ENCODE measurements around the gene DDA1. TPM values are rescaled to one million over a fixed set of nuclear protein-coding genes. Genes with fewer than 3 reads are reported as not detected.
A peak's percentile ranks its signal among the peaks of the same experiment; 100 is the strongest.
"Not testable (repeated sequence)": the region's sequence is repeated elsewhere in the genome, so short reads cannot be mapped to it uniquely, and the experiment has no call there.

Gene DDA1
- total RNA-seq, 2 experiments from 2014 or later: 37.2 to 37.5 TPM

DNA sequence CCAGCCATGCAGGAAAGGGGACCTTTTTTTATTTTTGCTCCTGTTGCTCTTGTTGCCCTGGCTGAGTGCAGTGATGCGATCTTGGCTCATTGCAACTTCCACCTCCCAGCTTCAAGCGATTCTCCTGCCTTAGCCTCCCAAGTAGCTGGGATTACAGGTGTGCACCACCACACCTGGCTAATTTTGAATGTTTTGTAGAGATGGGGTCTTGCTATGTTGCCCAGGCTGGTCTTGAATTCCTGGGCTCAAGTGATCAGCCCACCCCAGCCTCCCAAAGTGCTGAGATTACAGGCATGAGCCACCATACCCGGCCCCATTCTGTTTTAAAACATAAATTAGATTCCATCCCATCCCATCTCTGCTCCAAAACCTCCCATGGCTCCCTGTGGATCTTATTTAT, 34.5 kb upstream of the DDA1 start:
- intact Hi-C loops (cut with micrococcal nuclease); DNase-seq; H3K27ac Mint-ChIP-seq; H3K4me3 Mint-ChIP-seq; H3K27me3 Mint-ChIP-seq; POLR2A ChIA-PET; H3K4me1 Mint-ChIP-seq (ENCODE audit: low read depth); H3K9me3 Mint-ChIP-seq; CTCF ChIA-PET: not testable (repeated sequence)
- H3K36me3 Mint-ChIP-seq: peaks cover 29% of the 10 kb centered on the region

- Mint-ChIP-seq H3K4me3 (no peak overlapping the region), H3K27me3 (no peaks in the 10 kb centered on the region), H3K36me3 (peaks cover 26% of the 10 kb centered on the region), H3K9me3 (no peaks in the 10 kb centered on the region), H3K27ac (no peak overlapping the region), H3K4me1 (ENCODE audit: low read depth) (no peaks in the 10 kb centered on the region)
- ChIA-PET CTCF (no interaction called here), POLR2A (no interaction called here)
- intact Hi-C loops (cut with micrococcal nuclease): no loop called here
- no peak for DNase-seq
Observed at GRCh38 chr19:17275441-17276175, 33.8 kb upstream of the DDA1 start.

GRCh38 chr19:17279436-17279835, 29.9 kb upstream of the DDA1 start:
- peaks cover 18% of the 10 kb centered on the region for H3K36me3 Mint-ChIP-seq
- POLR2A ChIA-PET: interaction anchor here (0.5 to 3.6 kb wide), 3 partner anchors 12 to 96 kb away, joined by 3 to 13 read pairs (median 3); partner anchors contain the start of genes BABAM1 and USHBP1
- no peak overlapping the region for H3K27ac Mint-ChIP-seq

DNA sequence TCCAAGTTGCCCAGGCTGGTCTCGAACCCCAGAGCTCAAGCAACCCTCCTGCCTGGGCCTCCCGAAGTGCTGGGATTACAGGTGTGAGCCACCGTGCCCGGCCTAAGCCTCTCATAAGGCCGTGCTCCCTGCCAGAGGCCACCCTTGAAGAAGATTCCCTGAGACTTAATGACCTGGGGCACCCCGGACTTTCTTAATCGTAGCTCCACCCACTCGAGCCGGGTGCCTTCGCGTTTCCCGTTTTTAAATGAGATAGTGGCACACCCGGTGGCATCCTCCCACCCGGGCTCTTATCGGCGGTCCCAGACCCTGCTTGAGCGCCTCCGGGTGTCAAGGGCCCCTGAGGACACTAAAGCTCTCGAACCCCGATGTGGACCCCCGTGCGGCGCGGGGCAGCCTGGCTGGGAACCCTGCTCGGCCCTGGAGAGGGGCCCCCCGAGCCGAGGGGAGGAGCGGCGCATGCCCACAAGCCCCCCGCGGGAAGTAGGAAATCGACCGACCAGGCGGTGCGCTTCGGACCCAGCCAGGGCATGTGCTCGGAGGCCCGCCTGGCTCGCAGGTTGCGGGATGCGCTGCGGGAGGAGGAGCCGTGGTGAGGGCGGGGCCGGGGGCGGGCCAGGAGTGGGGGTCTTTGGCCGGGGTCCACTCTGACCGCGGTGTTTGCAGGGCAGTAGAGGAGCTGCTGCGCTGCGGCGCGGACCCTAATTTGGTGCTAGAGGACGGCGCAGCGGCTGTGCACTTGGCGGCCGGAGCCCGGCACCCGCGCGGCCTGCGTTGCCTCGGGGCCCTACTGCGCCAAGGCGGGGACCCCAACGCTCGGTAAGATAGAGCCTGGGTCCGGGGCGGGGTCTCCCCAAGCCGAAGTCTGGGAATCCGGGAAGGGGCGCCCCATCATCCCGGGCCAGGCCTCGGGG, 27.7 kb upstream of the DDA1 start, which contains the start of gene ANKLE1:
Gene ANKLE1 (plus strand): TSS at position 511 of the 914 bp plus-strand sequence. CDS start 20 bp downstream, at position 531.
- H3K36me3 Mint-ChIP-seq: peaks cover 7% of the 10 kb centered on the region
- ChIA-PET CTCF (interaction anchor here (0.6 to 5.4 kb wide), 19 partner anchors 10 to 509 kb away, joined by 3 to 85 read pairs (median 4); partner anchors contain the start of genes BABAM1, DDA1, MRPL34 and USHBP1), POLR2A (interaction anchor here (0.6 to 3.6 kb wide), 4 partner anchors 14 to 205 kb away, joined by 3 to 13 read pairs (median 3); partner anchors contain the start of gene BABAM1)
- peak; percentile 64 for DNase-seq
- no peak within 1 kb of the TSS for H3K27ac Mint-ChIP-seq
- no peaks in the 10 kb centered on the region for H3K27me3 Mint-ChIP-seq
- intact Hi-C loops (cut with micrococcal nuclease): loop anchor here (1.0 to 5.0 kb wide), 4 partner anchors 20 to 509 kb away; no protein-coding TSS in a partner anchor
- peaks cover 3% of the 10 kb centered on the region for H3K4me1 Mint-ChIP-seq (ENCODE audit: low read depth)
- peak within 1 kb of the TSS; percentile 87 for H3K4me3 Mint-ChIP-seq
- H3K9me3 Mint-ChIP-seq: no peaks in the 10 kb centered on the region

More at GRCh38 chr19:17279436-17279835, 29.9 kb upstream of the DDA1 start:
- CTCF ChIA-PET: interaction anchor here (0.9 to 5.4 kb wide), 3 partner anchors 20 to 74 kb away, joined by 3 to 85 read pairs (median 3); partner anchors contain the start of gene DDA1
- H3K4me3 Mint-ChIP-seq: no peak overlapping the region
- intact Hi-C loops (cut with micrococcal nuclease): no loop called here
- no peak for DNase-seq
- peaks cover 3% of the 10 kb centered on the region for H3K4me1 Mint-ChIP-seq (ENCODE audit: low read depth)
- H3K27me3 Mint-ChIP-seq: no peaks in the 10 kb centered on the region
- H3K9me3 Mint-ChIP-seq: no peaks in the 10 kb centered on the region

GRCh38 chr19:17282488-17283125, 26.8 kb upstream of the DDA1 start:
- H3K27ac Mint-ChIP-seq: no peak overlapping the region
- ChIA-PET CTCF (interaction anchor here (0.6 to 5.4 kb wide), 17 partner anchors 10 to 510 kb away, joined by 3 to 85 read pairs (median 5); partner anchors contain the start of genes BABAM1, DDA1, MRPL34 and USHBP1), POLR2A (interaction anchor here (0.6 to 3.6 kb wide), 4 partner anchors 15 to 57 kb away, joined by 3 to 13 read pairs (median 4); partner anchors contain the start of genes BABAM1 and OCEL1)
- peaks cover 4% of the 10 kb centered on the region for H3K36me3 Mint-ChIP-seq
- DNase-seq: peak; percentile 88
- intact Hi-C loops (cut with micrococcal nuclease): loop anchor here (1.0 to 5.0 kb wide), 4 partner anchors 21 to 510 kb away; no protein-coding TSS in a partner anchor
- H3K9me3 Mint-ChIP-seq: no peaks in the 10 kb centered on the region
- H3K27me3 Mint-ChIP-seq: no peaks in the 10 kb centered on the region
- peak overlapping the region; percentile 87 for H3K4me3 Mint-ChIP-seq
- peaks cover 3% of the 10 kb centered on the region for H3K4me1 Mint-ChIP-seq (ENCODE audit: low read depth)

- DNase-seq: no peak
- Mint-ChIP-seq H3K27me3 (no peaks in the 10 kb centered on the region), H3K9me3 (no peaks in the 10 kb centered on the region), H3K4me3 (no peak overlapping the region), H3K36me3 (peaks cover 3% of the 10 kb centered on the region), H3K4me1 (ENCODE audit: low read depth) (peaks cover 3% of the 10 kb centered on the region), H3K27ac (no peak overlapping the region)
- POLR2A ChIA-PET: interaction anchor here (1.4 kb wide), 1 partner anchor 57 kb away, joined by 5 read pairs; the partner anchor contains the start of gene OCEL1
- CTCF ChIA-PET: interaction anchor here (0.9 to 5.4 kb wide), 10 partner anchors 9 to 511 kb away, joined by 3 to 85 read pairs (median 4); partner anchors contain the start of genes ABHD8 and BABAM1
- intact Hi-C loops (cut with micrococcal nuclease): loop anchor here (2.0 to 5.0 kb wide), 2 partner anchors 217 to 511 kb away; no protein-coding TSS in a partner anchor
Observed at GRCh38 chr19:17283504-17283996, 25.8 kb upstream of the DDA1 start.

- H3K27me3 Mint-ChIP-seq: peaks cover 3% of the 10 kb centered on the region
- H3K4me1 Mint-ChIP-seq (ENCODE audit: low read depth): peaks cover 3% of the 10 kb centered on the region
- ChIA-PET POLR2A (no interaction called here), CTCF (interaction anchor here (1.0 to 1.5 kb wide), 2 partner anchors 216 to 513 kb away, joined by 3 read pairs; no protein-coding TSS in a partner anchor)
- H3K36me3 Mint-ChIP-seq: peaks cover 3% of the 10 kb centered on the region
- no peak overlapping the region for H3K27ac Mint-ChIP-seq
- DNase-seq: no peak
- no peak overlapping the region for H3K4me3 Mint-ChIP-seq
- H3K9me3 Mint-ChIP-seq: no peaks in the 10 kb centered on the region
- intact Hi-C loops (cut with micrococcal nuclease): no loop called here
Observed at GRCh38 chr19:17285415-17286135, 23.8 kb upstream of the DDA1 start.

DNA sequence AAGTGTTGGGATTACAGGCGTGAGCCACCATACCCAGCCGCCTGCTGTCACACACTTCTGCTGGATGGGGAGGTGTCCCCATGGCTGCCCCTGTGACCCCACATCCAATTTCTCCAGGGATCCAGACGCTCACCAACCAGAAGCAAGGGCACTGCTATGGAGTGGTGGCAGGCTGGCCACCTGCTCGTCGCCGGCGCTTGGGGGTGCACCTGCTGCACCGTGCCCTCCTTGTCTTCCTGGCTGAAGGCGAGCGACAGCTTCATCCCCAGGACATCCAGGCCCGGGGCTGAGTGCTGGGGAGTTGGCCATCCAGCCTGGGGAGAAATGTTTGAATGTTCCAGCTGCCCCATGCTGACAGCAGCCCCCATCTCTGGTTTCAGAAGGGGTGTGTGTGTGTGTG, 23.1 kb upstream of the DDA1 start:
- intact Hi-C loops (cut with micrococcal nuclease): no loop called here
- no peak overlapping the region for H3K4me3 Mint-ChIP-seq
- POLR2A ChIA-PET: no interaction called here
- CTCF ChIA-PET: no interaction called here
- peaks cover 3% of the 10 kb centered on the region for H3K36me3 Mint-ChIP-seq
- DNase-seq: no peak
- H3K4me1 Mint-ChIP-seq (ENCODE audit: low read depth): peaks cover 3% of the 10 kb centered on the region
- H3K9me3 Mint-ChIP-seq: no peaks in the 10 kb centered on the region
- no peak overlapping the region for H3K27ac Mint-ChIP-seq
- peaks cover 3% of the 10 kb centered on the region for H3K27me3 Mint-ChIP-seq

GRCh38 chr19:17286752-17287151, 22.6 kb upstream of the DDA1 start:
- Mint-ChIP-seq H3K4me1 (ENCODE audit: low read depth) (peaks cover 4% of the 10 kb centered on the region), H3K9me3 (no peaks in the 10 kb centered on the region), H3K36me3 (peaks cover 3% of the 10 kb centered on the region), H3K27ac (no peak overlapping the region), H3K4me3 (no peak overlapping the region), H3K27me3 (peaks cover 3% of the 10 kb centered on the region)
- CTCF ChIA-PET: interaction anchor here (0.6 kb wide), 1 partner anchor 26 kb away, joined by 3 read pairs; no protein-coding TSS in a partner anchor
- DNase-seq: no peak
- POLR2A ChIA-PET: no interaction called here
- intact Hi-C loops (cut with micrococcal nuclease): no loop called here

DNA sequence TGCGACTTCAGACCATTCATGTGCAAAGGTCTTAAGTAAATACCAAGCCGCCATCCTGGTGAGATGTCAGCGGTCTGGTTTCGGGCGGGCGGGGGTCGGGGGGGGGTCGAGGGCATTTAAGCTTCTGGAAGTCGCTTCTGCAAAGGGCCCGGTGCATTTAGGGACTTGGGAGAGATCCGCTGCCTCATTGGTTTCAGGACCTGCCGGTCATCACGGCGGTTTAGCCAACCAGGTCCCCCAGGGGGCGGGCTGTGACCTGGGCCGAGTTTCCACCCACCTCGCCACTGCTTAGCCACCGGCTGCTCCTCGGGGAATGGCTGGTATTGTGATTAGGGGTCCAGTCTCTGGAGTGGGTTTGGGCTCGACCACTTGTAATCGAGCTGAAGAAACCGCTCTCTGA, 19.9 kb upstream of the DDA1 start:
- H3K9me3 Mint-ChIP-seq: no peaks in the 10 kb centered on the region
- POLR2A ChIA-PET: no interaction called here

More for the DNA sequence above, 19.9 kb upstream of the DDA1 start:
- DNase-seq: peak; percentile 75
- Mint-ChIP-seq H3K27ac (no peak overlapping the region), H3K4me3 (no peak overlapping the region), H3K36me3 (peaks cover 3% of the 10 kb centered on the region), H3K4me1 (ENCODE audit: low read depth) (peaks cover 6% of the 10 kb centered on the region), H3K27me3 (peaks cover 3% of the 10 kb centered on the region)
- CTCF ChIA-PET: interaction anchor here (1.6 kb wide), 1 partner anchor 16 kb away, joined by 7 read pairs; the partner anchor contains the start of gene MRPL34
- intact Hi-C loops (cut with micrococcal nuclease): no loop called here
